Adrenal gland (tissue), 19 donors: Measurements from ENCODE around the gene CYB561D2. TPM values are rescaled to one million over a fixed set of nuclear protein-coding genes. Genes with fewer than 3 reads are reported as not detected.

Experiments used
- DNase-seq, 7 donors: peaks; one replicate each; pipeline ENCODE4 v3.0.0-alpha.2; 2019 to 2020
- H3K27ac ChIP-seq, 5 donors: fragments of 200-600 bp; sonication (generic) in 4 of 5; 1 replicate in 3 of 5; 2 replicates in 2 of 5; pipeline versions ENCODE4 v1.5.1 to v1.8.0; 2016 to 2020; ENCODE audit warnings: mild to moderate bottlenecking in 1 of 5
- H3K27me3 ChIP-seq: fragments of 200-600 bp; 2 replicates; pipeline ENCODE4 v1.8.0; 2021
- H3K36me3 ChIP-seq, 2 donors: fragments of 200-600 bp; replicated peaks in 1 of 2; 1 replicate in 1 of 2; 2 replicates in 1 of 2; pipeline versions ENCODE4 v1.5.1 to v1.8.0; 2018 to 2022
- H3K4me1 ChIP-seq, 2 donors: fragments of 200-600 bp; replicated peaks in 1 of 2; 1 replicate in 1 of 2; 2 replicates in 1 of 2; pipeline versions ENCODE4 v1.5.1 to v1.8.0; 2018 to 2021
- H3K4me3 ChIP-seq, 4 donors: fragments of 200-600 bp; sonication (generic) in 3 of 4; one replicate each; pipeline ENCODE4 v1.5.1; 2016 to 2018
- H3K9me3 ChIP-seq, 3 donors: fragments of 200-600 bp; sonication (generic) in 1 of 3; replicated peaks in 1 of 3; 1 replicate in 2 of 3; 2 replicates in 1 of 3; pipeline versions ENCODE4 v1.5.1 to v1.8.0; 2016 to 2021
- POLR2A ChIP-seq, 2 donors: fragments of 450-650 bp; IDR thresholded peaks; one replicate each; pipeline ENCODE4 v1.6.1; 2017; ENCODE audit warnings: antibody characterized with exemption in 2 of 2, mild to moderate bottlenecking in 2 of 2, moderate library complexity in 1 of 2
- WGBS, 4 donors: extraction: QIAGEN DNeasy Blood & Tissue Kit in 2 of 4; methylation state at CpG; one replicate each; pipeline versions ENCODE4 v1.1.5 to v1.1.7; 2013 to 2017; 5-methylcytosine and 5-hydroxymethylcytosine counted together
- intact Hi-C, 2 donors: fragments of 100-400 bp; cut with DNase I; formaldehyde crosslinking; loops; one replicate each; pipeline versions ENCODE4 v1.14.1 to v1.15.0; 2022 to 2023
- long read RNA-seq, 10 donors: library from polyadenylated mRNA in 3 of 10; unstranded in 2 of 10; stranded (forward) in 1 of 10; transcript quantifications; one replicate each; pipeline ENCODE4 v2.0.0 and lab custom pipeline, GENCODE V29; 2021 to 2026
- polyA plus RNA-seq, 3 donors: library from polyadenylated mRNA; stranded (reverse); fragments of 200-250 nt in 2 of 3; fragments of 350-450 nt in 1 of 3; fragmentation: Illumina TruSeq in 1 of 3; extraction: RNeasy Lipid Tissue Mini Kit (QIAGEN cat#74804) in 1 of 3; gene quantifications; one replicate each; pipeline ENCODE4 v1.2.3, GENCODE V29; 2013 to 2014
- total RNA-seq, 9 donors: library from RNA; depleted of rRNA in 4 of 9; stranded (reverse); fragments of >200 nt in 4 of 9; fragments of 120-200 nt in 1 of 9; fragmentation: NEBNext Ultra II Directional in 1 of 9; extraction: Animal tissue kit (Norgen Biotek cat#: 25700) in 1 of 9; gene quantifications; one replicate each; pipeline versions ENCODE4 v1.1.0 to v1.2.4, GENCODE V29; 2013 to 2023
- TF ChIP-seq, protein P1 (sequence below), 6 experiments: fragments of 450-650 bp in 4 of 6; fragments of 200-600 bp in 2 of 6; sonication (generic) in 1 of 6; IDR thresholded peaks; 1 replicate in 5 of 6; 2 replicates in 1 of 6; pipeline versions ENCODE4 v1.5.1 to v1.8.0; 2016 to 2021; ENCODE audit warnings: antibody characterized with exemption in 6 of 6, mild to moderate bottlenecking in 2 of 6, moderate library complexity in 1 of 6
- donor health status: healthy with polysubstance abuse.
- donor health status: Bipolar disorder and iron deficiency.
- donor health status: DM: yes; HTN: yes; CAD: no.
- donor health status: DM: no; HTN: no; CAD: no.
- donor health status: DM: no; HTN: no; CAD: no.
- donor health status: DM: yes; HTN: yes; CAD: no.

CYB561D2 gene, protein sequence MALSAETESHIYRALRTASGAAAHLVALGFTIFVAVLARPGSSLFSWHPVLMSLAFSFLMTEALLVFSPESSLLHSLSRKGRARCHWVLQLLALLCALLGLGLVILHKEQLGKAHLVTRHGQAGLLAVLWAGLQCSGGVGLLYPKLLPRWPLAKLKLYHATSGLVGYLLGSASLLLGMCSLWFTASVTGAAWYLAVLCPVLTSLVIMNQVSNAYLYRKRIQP
- total RNA-seq (10 to 100 TPM; 14.0 to 39.9 (median 29.2) TPM), polyA plus RNA-seq (10 to 100 TPM; 13.7 to 26.9 (median 16.8) TPM)
- long read RNA-seq, donor 1, transcript CYB561D2-205 (4 exons, 1,319 nt) = major isoform, 15 of 29 reads
- long read RNA-seq, donor 1, transcript CYB561D2-201 (4 exons, 1,225 nt) = minor isoform, 12 of 29 reads
- long read RNA-seq, donor 1, partial matches to known transcripts = 0 of 29 reads
- long read RNA-seq, donor 1, other reads (novel, unspliced or antisense) = 0 of 29 reads
- long read RNA-seq, donor 2, partial matches to known transcripts = 0 of 6 reads
- long read RNA-seq, donor 2, other reads (novel, unspliced or antisense) = 0 of 6 reads
- long read RNA-seq, donor 3, transcript CYB561D2-205 (4 exons, 1,319 nt) = major isoform, 9 of 14 reads
- long read RNA-seq, donor 3, partial matches to known transcripts = 0 of 14 reads
- long read RNA-seq, donor 3, other reads (novel, unspliced or antisense) = 0 of 14 reads
- long read RNA-seq, donor 4, transcript CYB561D2-205 (4 exons, 1,319 nt) = major isoform, 21 of 36 reads
- long read RNA-seq, donor 4, transcript CYB561D2-201 (4 exons, 1,225 nt) = minor isoform, 7 of 36 reads
- long read RNA-seq, donor 4, partial matches to known transcripts = 1 of 36 reads
- long read RNA-seq, donor 4, other reads (novel, unspliced or antisense) = 2 of 36 reads
- long read RNA-seq, donor 5, transcript CYB561D2-202 (3 exons, 1,533 nt) = minor isoform, 9 of 43 reads
- long read RNA-seq, donor 5, transcript CYB561D2-201 (4 exons, 1,225 nt) = minor isoform, 7 of 43 reads
- long read RNA-seq, donor 5, transcript CYB561D2-205 (4 exons, 1,319 nt) = major isoform, 24 of 43 reads
- long read RNA-seq, donor 5, partial matches to known transcripts = 1 of 43 reads
- long read RNA-seq, donor 5, other reads (novel, unspliced or antisense) = 1 of 43 reads
- long read RNA-seq, donor 6, transcript CYB561D2-205 (4 exons, 1,319 nt) = major isoform, 11 of 16 reads
- long read RNA-seq, donor 6, partial matches to known transcripts = 0 of 16 reads
- long read RNA-seq, donor 6, other reads (novel, unspliced or antisense) = 3 of 16 reads
- long read RNA-seq, donor 7, partial matches to known transcripts = 0 of 2 reads
- long read RNA-seq, donor 7, other reads (novel, unspliced or antisense) = 0 of 2 reads
- long read RNA-seq, donor 8, transcript CYB561D2-201 (4 exons, 1,225 nt) = minor isoform, 5 of 24 reads
- long read RNA-seq, donor 8, transcript CYB561D2-205 (4 exons, 1,319 nt) = major isoform, 16 of 24 reads
- long read RNA-seq, donor 8, partial matches to known transcripts = 0 of 24 reads
- long read RNA-seq, donor 8, other reads (novel, unspliced or antisense) = 0 of 24 reads
- long read RNA-seq, donor 9, transcript CYB561D2-205 (4 exons, 1,319 nt) = major isoform, 7 of 28 reads
- long read RNA-seq, donor 9, partial matches to known transcripts = 17 of 28 reads
- long read RNA-seq, donor 9, other reads (novel, unspliced or antisense) = 0 of 28 reads
- long read RNA-seq, donor 10, transcript CYB561D2-205 (4 exons, 1,319 nt) = major isoform, 7 of 11 reads
- long read RNA-seq, donor 10, partial matches to known transcripts = 0 of 11 reads
- long read RNA-seq, donor 10, other reads (novel, unspliced or antisense) = 0 of 11 reads

DNA sequence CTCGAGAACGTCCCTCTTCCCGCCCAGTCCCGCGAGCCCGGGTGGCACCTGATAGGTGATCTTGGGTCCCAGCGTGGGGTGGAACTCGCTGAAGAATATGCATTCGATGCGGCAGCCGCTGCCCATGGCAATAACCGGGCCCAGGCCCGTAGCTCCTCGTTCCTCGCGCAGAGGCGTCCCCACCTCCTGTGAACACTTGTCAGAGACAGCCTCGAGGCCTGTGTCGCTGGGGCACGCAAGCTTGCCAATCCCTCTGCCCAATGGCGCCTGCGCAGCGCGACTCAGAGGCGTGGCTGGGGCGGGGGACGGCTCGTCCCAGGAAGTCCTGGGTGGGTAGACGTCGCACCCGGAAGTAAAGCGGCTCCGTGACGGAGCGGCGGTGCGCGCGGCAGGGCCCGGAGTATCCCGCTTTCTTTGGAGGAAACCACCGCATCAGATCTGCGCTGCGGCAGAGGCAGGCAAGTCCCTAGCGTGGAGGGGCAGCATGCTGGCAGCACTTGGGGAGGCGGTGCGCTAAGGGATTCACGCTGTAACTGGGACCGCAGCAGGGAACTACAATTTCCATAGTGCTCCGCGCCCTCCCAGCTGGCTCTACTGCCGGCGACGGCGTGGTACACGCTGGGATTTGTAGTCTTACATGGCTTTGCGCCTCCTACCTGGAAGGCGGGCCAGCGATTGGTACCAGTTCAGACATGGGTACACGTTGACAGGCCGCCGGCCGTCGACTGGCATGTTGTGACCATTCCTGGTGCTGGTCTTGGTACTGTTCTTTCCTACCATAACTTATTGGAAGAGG is at the start of gene CYB561D2, which contains the start of gene NPRL2:
Gene CYB561D2, plus strand, starts transcription at position 336 of the 796 bp plus-strand sequence. CDS start 572 bp downstream, outside the sequence.
Gene NPRL2, minus strand, starts transcription at position 249 of the 796 bp plus-strand sequence. Its CDS starts 123 bp downstream, at position 126.
- intact Hi-C loops = no loop called here
- WGBS, 4 donors = 0 to 1% (median 1%) methylated on average over 2 to 64 of the region's 64 CpGs
- no peaks in the 10 kb centered on the region for H3K9me3 ChIP-seq
- DNase-seq = peak; percentile 97 to 98 (median 98)
- TF ChIP-seq POLR2A (IDR thresholded peaks at IDR 0.05) = peak; percentile 63 to 92
- TF ChIP-seq, protein P1, sequence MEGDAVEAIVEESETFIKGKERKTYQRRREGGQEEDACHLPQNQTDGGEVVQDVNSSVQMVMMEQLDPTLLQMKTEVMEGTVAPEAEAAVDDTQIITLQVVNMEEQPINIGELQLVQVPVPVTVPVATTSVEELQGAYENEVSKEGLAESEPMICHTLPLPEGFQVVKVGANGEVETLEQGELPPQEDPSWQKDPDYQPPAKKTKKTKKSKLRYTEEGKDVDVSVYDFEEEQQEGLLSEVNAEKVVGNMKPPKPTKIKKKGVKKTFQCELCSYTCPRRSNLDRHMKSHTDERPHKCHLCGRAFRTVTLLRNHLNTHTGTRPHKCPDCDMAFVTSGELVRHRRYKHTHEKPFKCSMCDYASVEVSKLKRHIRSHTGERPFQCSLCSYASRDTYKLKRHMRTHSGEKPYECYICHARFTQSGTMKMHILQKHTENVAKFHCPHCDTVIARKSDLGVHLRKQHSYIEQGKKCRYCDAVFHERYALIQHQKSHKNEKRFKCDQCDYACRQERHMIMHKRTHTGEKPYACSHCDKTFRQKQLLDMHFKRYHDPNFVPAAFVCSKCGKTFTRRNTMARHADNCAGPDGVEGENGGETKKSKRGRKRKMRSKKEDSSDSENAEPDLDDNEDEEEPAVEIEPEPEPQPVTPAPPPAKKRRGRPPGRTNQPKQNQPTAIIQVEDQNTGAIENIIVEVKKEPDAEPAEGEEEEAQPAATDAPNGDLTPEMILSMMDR (IDR thresholded peaks at IDR 0.05) = peak in 1 of 6 experiments; percentile 1
- peak within 1 kb of the TSS in 3 of 4 donors; percentile 10 to 96 (median 47) for H3K4me3 ChIP-seq
- peaks cover 20 to 34% of the 10 kb centered on the region in 2 donors for H3K4me1 ChIP-seq
- peaks cover 0 to 46% of the 10 kb centered on the region in 2 donors for H3K36me3 ChIP-seq
- H3K27me3 ChIP-seq = no peaks in the 10 kb centered on the region
- peak within 1 kb of the TSS; percentile 55 to 99 (median 80) for H3K27ac ChIP-seq

DNA sequence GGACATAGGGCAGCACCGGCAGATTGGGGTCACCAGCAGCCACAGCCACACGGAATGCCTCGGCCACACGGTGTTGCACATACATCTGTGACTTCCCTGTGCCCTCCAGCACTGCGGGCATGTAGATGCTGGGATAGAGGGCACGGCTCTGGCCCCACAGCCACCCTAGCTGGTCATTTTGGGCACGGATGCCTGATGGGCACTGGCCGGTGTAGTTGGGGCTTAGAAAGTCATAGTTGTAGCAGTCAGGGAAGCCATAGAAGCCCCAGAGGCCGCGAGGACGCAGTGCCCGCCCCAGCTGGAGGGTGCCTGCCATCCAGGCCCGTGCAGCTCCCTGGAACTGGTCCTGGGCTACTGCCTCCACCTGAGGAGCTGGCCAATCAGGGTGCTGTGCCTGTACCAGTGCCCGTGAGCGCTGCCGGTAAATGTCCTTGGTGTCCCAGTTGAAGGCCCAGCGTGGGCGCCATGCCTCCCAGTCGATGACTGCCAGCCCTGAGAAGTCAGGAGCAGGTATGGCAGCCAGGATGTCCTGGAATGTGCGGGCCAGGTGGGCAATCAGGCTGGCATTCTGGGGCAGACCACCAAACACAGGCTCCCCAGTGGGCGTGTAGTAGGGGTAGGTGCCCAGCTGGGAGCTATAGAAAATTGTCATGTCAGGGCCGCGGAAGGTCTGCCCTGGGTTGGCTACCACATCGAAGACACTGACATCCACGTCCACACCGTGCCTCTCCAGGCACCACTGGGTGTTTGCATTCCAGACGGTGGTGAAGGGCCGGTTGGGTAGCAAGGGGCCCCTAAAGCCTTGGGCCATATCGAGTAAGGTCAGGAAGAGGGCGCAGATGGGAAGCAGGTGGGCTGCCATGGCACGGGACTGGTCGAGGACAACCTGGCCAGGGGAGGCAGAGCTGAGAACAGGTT is 48.3 kb upstream of the CYB561D2 start:
- no peaks in the 10 kb centered on the region for H3K36me3 ChIP-seq
- H3K27ac ChIP-seq = peak overlapping the region in 4 of 5 donors; percentile 68 to 86 (median 76)
- peak in 3 of 7 donors; percentile 49 to 59 (median 49) for DNase-seq
- peak overlapping the region in 1 of 4 donors; percentile 35 for H3K4me3 ChIP-seq
- intact Hi-C loops = no loop called here
- no peak for TF ChIP-seq POLR2A (IDR thresholded peaks at IDR 0.05)
- TF ChIP-seq, protein P1 (IDR thresholded peaks at IDR 0.05) = no peak
- peaks cover 26 to 48% of the 10 kb centered on the region in 2 donors for H3K4me1 ChIP-seq
- WGBS, 4 donors = 78 to 80% (median 79%) methylated on average over 13 to 32 of the region's 32 CpGs
- no peaks in the 10 kb centered on the region for H3K27me3 ChIP-seq
- H3K9me3 ChIP-seq = no peaks in the 10 kb centered on the region
